DND-41 (cell line): ENCODE results near the gene LSM3.
A peak's percentile ranks its signal among the peaks of the same experiment; 100 is the strongest.

Source experiments
- ATAC-seq: fragments of 200-7000 bp; cut with Tn5 transposase; 3 replicates; pipeline ENCODE4 v1.9.1; 2021; ENCODE audit warnings: low read depth; ENCODE audit not compliant: insufficient read depth
- DNase-seq: peaks from one replicate; pipeline ENCODE4 v3.0.0-alpha.2; 2020
- H2AFZ ChIP-seq: 2 replicates; pipeline ENCODE4 v1.6.0; 2012; ENCODE audit warnings: low read depth, low read length
- H3K27ac ChIP-seq: 2 replicates; pipeline ENCODE4 v1.5.1; 2012; ENCODE audit warnings: low read length, inconsistent platforms
- H3K27me3 ChIP-seq: fragments of 200-600 bp; sonication (generic); 2 replicates; pipeline ENCODE4 v1.6.0; 2012; ENCODE audit warnings: low read length, mild to moderate bottlenecking, inconsistent platforms; ENCODE audit not compliant: insufficient read depth, poor library complexity
- H3K36me3 ChIP-seq: 2 replicates; pipeline ENCODE4 v1.5.1; 2012; ENCODE audit warnings: low read length, inconsistent platforms; ENCODE audit not compliant: insufficient read depth
- H3K4me1 ChIP-seq: 2 replicates; pipeline ENCODE4 v1.5.1; 2012; ENCODE audit warnings: mild to moderate bottlenecking, low read length; ENCODE audit not compliant: insufficient read depth
- H3K4me2 ChIP-seq: 2 replicates; pipeline ENCODE4 v1.6.0; 2012; ENCODE audit warnings: mild to moderate bottlenecking, moderate library complexity, low read length, inconsistent platforms; ENCODE audit not compliant: insufficient read depth
- H3K4me3 ChIP-seq, 2 experiments: fragments of 200-600 bp in 1 of 2; shearing (Covaris generic) in 1 of 2; 2 replicates each; pipeline ENCODE4 v1.5.1; 2012 to 2016; ENCODE audit warnings: inconsistent platforms in 2 of 2, low read length in 2 of 2, mild to moderate bottlenecking in 2 of 2, low read depth in 1 of 2, moderate library complexity in 1 of 2
- H3K79me2 ChIP-seq: 2 replicates; pipeline ENCODE4 v1.6.0; 2012; ENCODE audit warnings: low read length, inconsistent platforms; ENCODE audit not compliant: insufficient read depth
- H3K9ac ChIP-seq: 2 replicates; pipeline ENCODE4 v1.6.0; 2012; ENCODE audit warnings: low read depth, mild to moderate bottlenecking, inconsistent platforms, low read length, moderate library complexity
- H3K9me3 ChIP-seq: 2 replicates; pipeline ENCODE4 v1.5.1; 2012; ENCODE audit warnings: low read length, moderate library complexity, mild to moderate bottlenecking, inconsistent platforms; ENCODE audit not compliant: insufficient read depth, severe bottlenecking
- H4K20me1 ChIP-seq: 2 replicates; pipeline ENCODE4 v1.6.0; 2012; ENCODE audit warnings: low read length; ENCODE audit not compliant: insufficient read depth
- EZH2 ChIP-seq: IDR thresholded peaks from 3 replicates; pipeline ENCODE4 v1.6.1; 2012; ENCODE audit warnings: borderline replicate concordance, low read depth, mild to moderate bottlenecking, moderate library complexity, low read length, inconsistent platforms; ENCODE audit not compliant: severe bottlenecking
- TF ChIP-seq, protein P1 (sequence below): IDR thresholded peaks from 2 replicates; pipeline ENCODE4 v1.5.1; 2012; ENCODE audit warnings: borderline replicate concordance, low read length, moderate library complexity, mild to moderate bottlenecking; ENCODE audit not compliant: poor library complexity, severe bottlenecking; ENCODE audit errors: extremely low read depth

LSM3 gene

GRCh38 chr3:14178247-14179113 lies at the start of gene LSM3, which contains the start of gene XPC:
Gene LSM3 (plus strand): TSS chr3:14178817. CDS start chr3:14178861, 44 bp downstream.
Gene XPC (minus strand): TSS chr3:14178601. CDS start chr3:14178568, 33 bp downstream.
- Histone ChIP-seq H3K27me3 (no peaks in the 10 kb centered on the region), H2AFZ (peak within 1 kb of the TSS; percentile 90), H3K4me1 (peaks cover 82% of the 10 kb centered on the region), H4K20me1 (peaks cover 31% of the 10 kb centered on the region), H3K9me3 (no peaks in the 10 kb centered on the region), H3K36me3 (peaks cover 27% of the 10 kb centered on the region), H3K79me2 (peaks cover 69% of the 10 kb centered on the region), H3K4me3 (peak within 1 kb of the TSS; percentile 82 to 84), H3K27ac (peak within 1 kb of the TSS; percentile 83), H3K9ac (peak within 1 kb of the TSS; percentile 67), H3K4me2 (peak within 1 kb of the TSS; percentile 82)
- DNase-seq (peak; percentile 97), ATAC-seq (peak; percentile 84)
- TF ChIP-seq, protein P1, sequence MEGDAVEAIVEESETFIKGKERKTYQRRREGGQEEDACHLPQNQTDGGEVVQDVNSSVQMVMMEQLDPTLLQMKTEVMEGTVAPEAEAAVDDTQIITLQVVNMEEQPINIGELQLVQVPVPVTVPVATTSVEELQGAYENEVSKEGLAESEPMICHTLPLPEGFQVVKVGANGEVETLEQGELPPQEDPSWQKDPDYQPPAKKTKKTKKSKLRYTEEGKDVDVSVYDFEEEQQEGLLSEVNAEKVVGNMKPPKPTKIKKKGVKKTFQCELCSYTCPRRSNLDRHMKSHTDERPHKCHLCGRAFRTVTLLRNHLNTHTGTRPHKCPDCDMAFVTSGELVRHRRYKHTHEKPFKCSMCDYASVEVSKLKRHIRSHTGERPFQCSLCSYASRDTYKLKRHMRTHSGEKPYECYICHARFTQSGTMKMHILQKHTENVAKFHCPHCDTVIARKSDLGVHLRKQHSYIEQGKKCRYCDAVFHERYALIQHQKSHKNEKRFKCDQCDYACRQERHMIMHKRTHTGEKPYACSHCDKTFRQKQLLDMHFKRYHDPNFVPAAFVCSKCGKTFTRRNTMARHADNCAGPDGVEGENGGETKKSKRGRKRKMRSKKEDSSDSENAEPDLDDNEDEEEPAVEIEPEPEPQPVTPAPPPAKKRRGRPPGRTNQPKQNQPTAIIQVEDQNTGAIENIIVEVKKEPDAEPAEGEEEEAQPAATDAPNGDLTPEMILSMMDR = no peak
- no peak for TF ChIP-seq EZH2

- TF ChIP-seq EZH2 = no peak
- TF ChIP-seq, protein P1 = no peak
- Histone ChIP-seq H3K4me3 (no peak overlapping the region), H3K4me1 (peaks cover 20% of the 10 kb centered on the region), H3K27ac (no peak overlapping the region), H3K9ac (no peak overlapping the region), H3K27me3 (no peaks in the 10 kb centered on the region), H3K4me2 (no peak overlapping the region), H4K20me1 (peaks cover 42% of the 10 kb centered on the region), H2AFZ (no peak overlapping the region), H3K9me3 (no peaks in the 10 kb centered on the region), H3K79me2 (peaks cover 44% of the 10 kb centered on the region), H3K36me3 (peaks cover 69% of the 10 kb centered on the region)
- DNase-seq (no peak), ATAC-seq (no peak)
Observed at GRCh38 chr3:14129296-14129695, 49.3 kb upstream of the LSM3 start.

DNA sequence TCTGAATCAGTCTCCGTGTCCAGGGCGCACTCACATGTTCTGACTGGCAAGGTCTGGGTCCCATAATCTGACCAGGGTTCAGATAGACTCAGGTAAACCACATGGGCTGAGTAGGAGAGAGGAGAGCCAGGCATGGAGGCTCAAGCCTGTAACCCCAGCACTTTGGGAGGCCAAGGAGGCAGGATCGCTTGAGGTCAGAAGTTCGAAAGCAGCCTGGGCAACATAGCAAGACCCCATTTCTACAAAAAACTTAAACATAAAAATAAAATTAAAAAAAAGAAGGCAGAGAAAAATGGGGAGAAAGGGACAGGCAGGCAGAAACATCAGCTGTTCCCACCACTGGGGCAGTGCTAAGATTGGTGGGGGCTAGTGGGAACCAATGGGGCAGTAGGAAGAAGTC lies 48.4 kb upstream of the LSM3 start:
- TF ChIP-seq, protein P1 = no peak
- TF ChIP-seq EZH2 = no peak
- Histone ChIP-seq H3K27ac (no peak overlapping the region), H4K20me1 (peaks cover 42% of the 10 kb centered on the region), H3K4me2 (no peak overlapping the region), H3K36me3 (peaks cover 78% of the 10 kb centered on the region), H3K4me1 (peaks cover 20% of the 10 kb centered on the region), H3K9ac (no peak overlapping the region), H3K79me2 (peaks cover 38% of the 10 kb centered on the region), H3K9me3 (no peaks in the 10 kb centered on the region), H3K4me3 (no peak overlapping the region), H2AFZ (no peak overlapping the region), H3K27me3 (no peaks in the 10 kb centered on the region)
- ATAC-seq = no peak
- no peak for DNase-seq
